HepG2 (cell line): ENCODE results near the gene ZNF618. TPM values are rescaled to one million over a fixed set of nuclear protein-coding genes. Genes with fewer than 3 reads are reported as not detected.

Experiments
- EZH2 ChIP-seq: conservative IDR thresholded peaks from 2 replicates; pipeline ENCODE4 v1.6.1; 2012; ENCODE audit warnings: mild to moderate bottlenecking, low read depth, low read length, moderate library complexity
- GATAD2A ChIP-seq: IDR thresholded peaks from 2 replicates; pipeline ENCODE4 v1.6.1; 2016
- HMGA1 ChIP-seq: sonication (generic); formaldehyde crosslinking; conservative IDR thresholded peaks from 2 replicates; pipeline ENCODE4 v1.4.0; 2020; ENCODE audit warnings: missing genetic modification reagents
- KAT7 ChIP-seq: IDR thresholded peaks from 2 replicates; pipeline ENCODE4 v1.6.1; 2018; ENCODE audit warnings: borderline replicate concordance, missing compliant biosample characterization
- KMT2B ChIP-seq: IDR thresholded peaks from 2 replicates; pipeline ENCODE4 v1.6.1; 2016; ENCODE audit warnings: missing genetic modification reagents, missing compliant biosample characterization
- SSRP1 ChIP-seq: IDR thresholded peaks from 2 replicates; pipeline ENCODE4 v1.6.1; 2016; ENCODE audit warnings: control low read depth
- STAG1 ChIP-seq: sonication (generic); formaldehyde crosslinking; IDR thresholded peaks from 2 replicates; pipeline ENCODE4 v1.4.0; 2020; ENCODE audit warnings: missing genetic modification reagents
- ZBTB26 ChIP-seq: IDR thresholded peaks from 2 replicates; pipeline ENCODE4 v1.6.1; 2016; ENCODE audit warnings: missing compliant biosample characterization, missing genetic modification reagents, borderline replicate concordance
- ZNF20 ChIP-seq: sonication (generic); formaldehyde crosslinking; IDR thresholded peaks from 2 replicates; pipeline ENCODE4 v1.4.0; 2020; ENCODE audit warnings: mild to moderate bottlenecking, moderate library complexity, missing genetic modification reagents
- ZNF230 ChIP-seq: sonication (generic); formaldehyde crosslinking; IDR thresholded peaks from 2 replicates; pipeline ENCODE4 v1.4.0; 2020; ENCODE audit warnings: mild to moderate bottlenecking, missing genetic modification reagents
- ZNF512B ChIP-seq: sonication (generic); formaldehyde crosslinking; IDR thresholded peaks from 2 replicates; pipeline ENCODE4 v1.5.1; 2020; ENCODE audit warnings: missing genetic modification reagents, mild to moderate bottlenecking, borderline replicate concordance
- ZNF749 ChIP-seq: sonication (generic); formaldehyde crosslinking; IDR thresholded peaks from 2 replicates; pipeline ENCODE4 v1.8.0; 2022; ENCODE audit warnings: mild to moderate bottlenecking, missing genetic modification reagents, moderate library complexity, borderline replicate concordance
- ZNF768 ChIP-seq: sonication (generic); formaldehyde crosslinking; IDR thresholded peaks from 2 replicates; pipeline ENCODE4 v1.4.0; 2020; ENCODE audit warnings: missing genetic modification reagents
- ZNF772 ChIP-seq: sonication (generic); formaldehyde crosslinking; IDR thresholded peaks from 2 replicates; pipeline ENCODE4 v1.5.0; 2020; ENCODE audit warnings: mild to moderate bottlenecking, missing genetic modification reagents
- polyA plus RNA-seq, 8 experiments: library from polyadenylated mRNA; depleted of rRNA in 3 of 8; stranded (reverse) in 7 of 8; unstranded in 1 of 8; fragments of >200 nt; fragmentation: Illumina TruSeq in 4 of 8; extraction: Trizol in 4 of 8; gene quantifications; 2 replicates each; pipeline versions ENCODE4 v1.2.1 to v1.2.3, GENCODE V29; 2011 to 2016; ENCODE audit warnings: low read depth in 4 of 8, missing spikeins in 1 of 8, mixed read lengths in 1 of 8; ENCODE audit not compliant: insufficient read depth in 1 of 8
- total RNA-seq, 5 experiments: library from RNA; depleted of rRNA; stranded (reverse); fragments of >200 nt; fragmentation: Illumina TruSeq; extraction: Trizol; gene quantifications; 2 replicates each; pipeline ENCODE4 v1.2.3, GENCODE V29; 2016; ENCODE audit warnings: low read depth in 1 of 5
- TF ChIP-seq, protein P1 (sequence below): IDR thresholded peaks from 2 replicates; pipeline ENCODE4 v1.6.1; 2012; ENCODE audit warnings: low read length, improper control_type of control experiment
- TF ChIP-seq, protein P2 (sequence below): sonication (generic); formaldehyde crosslinking; IDR thresholded peaks from 2 replicates; pipeline ENCODE4 v1.5.1; 2020; ENCODE audit warnings: mild to moderate bottlenecking, missing genetic modification reagents, borderline replicate concordance
- TF ChIP-seq, protein P3 (sequence below): sonication (generic); formaldehyde crosslinking; IDR thresholded peaks from 2 replicates; pipeline ENCODE4 v1.8.1; 2022; ENCODE audit warnings: mild to moderate bottlenecking, missing genetic modification reagents

ZNF618 gene
- total and polyA plus RNA-seq, 2 of the 13 experiments (the other 11 are each of a cell fraction or from before 2014, with no cell fraction given): 0.07 TPM

DNA sequence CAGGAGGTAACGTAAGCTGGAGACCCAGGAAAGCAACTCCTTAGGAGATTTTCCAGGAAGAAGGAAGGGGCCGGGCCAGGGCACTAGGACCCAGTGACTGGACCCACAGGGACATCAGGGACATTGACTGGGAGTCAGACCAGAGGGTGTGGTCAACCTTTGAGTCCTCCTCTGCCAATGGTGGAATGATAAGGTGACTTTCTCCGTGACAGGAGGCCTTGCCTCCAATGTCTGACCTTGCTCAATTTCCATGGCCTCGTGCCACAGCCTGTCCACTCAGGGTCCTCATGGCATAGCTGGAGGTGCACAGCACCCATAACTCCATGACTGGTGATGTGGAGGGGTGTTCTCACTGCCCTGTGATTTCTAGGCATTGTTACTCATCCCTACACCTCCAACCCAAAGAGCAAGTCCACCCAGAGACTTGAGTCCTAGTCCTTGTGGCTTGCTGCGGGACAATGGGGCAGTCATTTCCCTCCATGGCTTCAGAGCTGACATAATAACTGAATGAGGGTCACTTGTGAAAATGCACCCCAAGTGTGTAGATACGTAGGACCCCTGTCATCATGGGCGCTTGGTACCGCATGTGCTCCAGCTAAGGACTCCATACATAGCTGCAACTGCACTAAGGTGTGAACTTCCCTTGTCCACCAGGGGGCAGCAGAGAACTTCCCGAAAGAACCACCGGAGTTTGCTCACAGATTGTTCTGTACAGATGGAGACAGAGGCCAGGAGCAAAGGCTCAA lies 206.1 kb downstream of the ZNF618 start (continued):
- TF ChIP-seq, protein P1, sequence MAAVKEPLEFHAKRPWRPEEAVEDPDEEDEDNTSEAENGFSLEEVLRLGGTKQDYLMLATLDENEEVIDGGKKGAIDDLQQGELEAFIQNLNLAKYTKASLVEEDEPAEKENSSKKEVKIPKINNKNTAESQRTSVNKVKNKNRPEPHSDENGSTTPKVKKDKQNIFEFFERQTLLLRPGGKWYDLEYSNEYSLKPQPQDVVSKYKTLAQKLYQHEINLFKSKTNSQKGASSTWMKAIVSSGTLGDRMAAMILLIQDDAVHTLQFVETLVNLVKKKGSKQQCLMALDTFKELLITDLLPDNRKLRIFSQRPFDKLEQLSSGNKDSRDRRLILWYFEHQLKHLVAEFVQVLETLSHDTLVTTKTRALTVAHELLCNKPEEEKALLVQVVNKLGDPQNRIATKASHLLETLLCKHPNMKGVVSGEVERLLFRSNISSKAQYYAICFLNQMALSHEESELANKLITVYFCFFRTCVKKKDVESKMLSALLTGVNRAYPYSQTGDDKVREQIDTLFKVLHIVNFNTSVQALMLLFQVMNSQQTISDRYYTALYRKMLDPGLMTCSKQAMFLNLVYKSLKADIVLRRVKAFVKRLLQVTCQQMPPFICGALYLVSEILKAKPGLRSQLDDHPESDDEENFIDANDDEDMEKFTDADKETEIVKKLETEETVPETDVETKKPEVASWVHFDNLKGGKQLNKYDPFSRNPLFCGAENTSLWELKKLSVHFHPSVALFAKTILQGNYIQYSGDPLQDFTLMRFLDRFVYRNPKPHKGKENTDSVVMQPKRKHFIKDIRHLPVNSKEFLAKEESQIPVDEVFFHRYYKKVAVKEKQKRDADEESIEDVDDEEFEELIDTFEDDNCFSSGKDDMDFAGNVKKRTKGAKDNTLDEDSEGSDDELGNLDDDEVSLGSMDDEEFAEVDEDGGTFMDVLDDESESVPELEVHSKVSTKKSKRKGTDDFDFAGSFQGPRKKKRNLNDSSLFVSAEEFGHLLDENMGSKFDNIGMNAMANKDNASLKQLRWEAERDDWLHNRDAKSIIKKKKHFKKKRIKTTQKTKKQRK: no peak
- TF ChIP-seq HMGA1 (CRISPR knock-in tag): no peak
- TF ChIP-seq ZNF20 (CRISPR knock-in tag): no peak
- TF ChIP-seq STAG1 (CRISPR knock-in tag): peak; percentile 94
- peak; percentile 61; the same call in 1 of the 2 replicates for TF ChIP-seq ZBTB26 (CRISPR knock-in tag)
- TF ChIP-seq ZNF230 (CRISPR knock-in tag): peak; percentile 80
- TF ChIP-seq KMT2B (CRISPR knock-in tag): peak; percentile 72; the same call in 1 of the 2 replicates
- TF ChIP-seq ZNF772 (CRISPR knock-in tag): peak; percentile 92
- peak; percentile 65; the same call in 1 of the 2 replicates for TF ChIP-seq GATAD2A (CRISPR knock-in tag)
- TF ChIP-seq KAT7 (CRISPR knock-in tag): peak; percentile 82
- TF ChIP-seq, protein P2, sequence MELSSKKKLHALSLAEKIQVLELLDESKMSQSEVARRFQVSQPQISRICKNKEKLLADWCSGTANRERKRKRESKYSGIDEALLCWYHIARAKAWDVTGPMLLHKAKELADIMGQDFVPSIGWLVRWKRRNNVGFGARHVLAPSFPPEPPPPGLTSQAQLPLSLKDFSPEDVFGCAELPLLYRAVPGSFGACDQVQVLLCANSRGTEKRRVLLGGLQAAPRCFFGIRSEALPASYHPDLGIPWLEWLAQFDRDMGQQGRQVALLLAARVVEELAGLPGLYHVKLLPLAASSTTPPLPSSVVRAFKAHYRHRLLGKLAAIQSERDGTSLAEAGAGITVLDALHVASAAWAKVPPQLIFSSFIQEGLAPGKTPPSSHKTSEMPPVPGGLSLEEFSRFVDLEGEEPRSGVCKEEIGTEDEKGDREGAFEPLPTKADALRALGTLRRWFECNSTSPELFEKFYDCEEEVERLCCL: 0 out of 2 replicates have a peak, but pooled peaks have one; percentile 45
- peak; percentile 97; the same call in 1 of the 2 replicates for TF ChIP-seq SSRP1 (CRISPR knock-in tag)
- TF ChIP-seq, protein P3, sequence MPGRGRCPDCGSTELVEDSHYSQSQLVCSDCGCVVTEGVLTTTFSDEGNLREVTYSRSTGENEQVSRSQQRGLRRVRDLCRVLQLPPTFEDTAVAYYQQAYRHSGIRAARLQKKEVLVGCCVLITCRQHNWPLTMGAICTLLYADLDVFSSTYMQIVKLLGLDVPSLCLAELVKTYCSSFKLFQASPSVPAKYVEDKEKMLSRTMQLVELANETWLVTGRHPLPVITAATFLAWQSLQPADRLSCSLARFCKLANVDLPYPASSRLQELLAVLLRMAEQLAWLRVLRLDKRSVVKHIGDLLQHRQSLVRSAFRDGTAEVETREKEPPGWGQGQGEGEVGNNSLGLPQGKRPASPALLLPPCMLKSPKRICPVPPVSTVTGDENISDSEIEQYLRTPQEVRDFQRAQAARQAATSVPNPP (CRISPR knock-in tag): 0 out of 2 replicates have a peak, but pooled peaks have one; percentile 70
- TF ChIP-seq ZNF749: 0 out of 2 replicates have a peak, but pooled peaks have one; percentile 70
- peak; percentile 49; the same call in 1 of the 2 replicates for TF ChIP-seq ZNF768 (CRISPR knock-in tag)
- TF ChIP-seq EZH2: no peak
- TF ChIP-seq ZNF512B (CRISPR knock-in tag): no peak
